ENCODE results near the gene SELENOO. TPM values are rescaled to one million over a fixed set of nuclear protein-coding genes. Genes with fewer than 3 reads are reported as not detected.
A peak's percentile ranks its signal among the peaks of the same experiment; 100 is the strongest.

SELENOO gene
- total RNA-seq, 1 experiment from 2014 or later: 19.0 TPM

GRCh38 chr22:50162391-50162956 is 38.3 kb upstream of the SELENOO start:
- H3K4me2 ChIP-seq (ENCODE audit: insufficient read depth, insufficient read length, low read length): no peak overlapping the region
- H3T11ph ChIP-seq (ENCODE audit: low read length): no peak overlapping the region
- H2BK120ac ChIP-seq (ENCODE audit: low read depth, low read length, poor library complexity, severe bottlenecking): no peak overlapping the region
- no peak overlapping the region for H3K18ac ChIP-seq (ENCODE audit: insufficient read length, low read depth, low read length)
- no peaks in the 10 kb centered on the region for H3K9me3 ChIP-seq (ENCODE audit: control insufficient read depth, low read depth, low read length)
- H4K91ac ChIP-seq (ENCODE audit: insufficient read length, low read depth, low read length): no peak overlapping the region
- H3K4ac ChIP-seq (ENCODE audit: low read depth, low read length): no peak overlapping the region
- H2AK5ac ChIP-seq (ENCODE audit: insufficient read length, low read length): no peak overlapping the region
- no peak overlapping the region for H3K56ac ChIP-seq (ENCODE audit: insufficient read length, low read depth, low read length)
- no peak overlapping the region for H3K27ac ChIP-seq (ENCODE audit: insufficient read length, low read depth, low read length)
- no peaks in the 10 kb centered on the region for H3K27me3 ChIP-seq (ENCODE audit: insufficient read depth, low read length)
- Mint-ChIP-seq H3K4me3 (no peak overlapping the region), H3K27me3 (ENCODE audit: low read depth) (peaks cover 39% of the 10 kb centered on the region), H3K4me1 (peaks cover 7 to 9% of the 10 kb centered on the region in 2 experiments), H3K36me3 (ENCODE audit: insufficient read depth in 1 of 3, low read depth in 3 of 3) (no peaks in the 10 kb centered on the region), H3K27ac (peak overlapping the region in 1 of 3 experiments; percentile 85; a peak in 2 of 7 replicates), H3K9me3 (no peaks in the 10 kb centered on the region)
- H2BK20ac ChIP-seq (ENCODE audit: low read depth, low read length, poor library complexity, severe bottlenecking): no peak overlapping the region
- no peak overlapping the region for H3K23ac ChIP-seq (ENCODE audit: insufficient read length, low read depth, low read length)
- TF ChIP-seq CTCF (conservative IDR thresholded peaks at IDR 0.05): no peak
- DNase-seq: no peak
- no peak overlapping the region for H2BK5ac ChIP-seq (ENCODE audit: insufficient read length, low read length)
- H2BK12ac ChIP-seq (ENCODE audit: insufficient read length, low read depth, low read length): no peak overlapping the region
- no peaks in the 10 kb centered on the region for H3K4me1 ChIP-seq (ENCODE audit: insufficient read depth, low read length)
- H3K79me2 ChIP-seq (ENCODE audit: insufficient read depth, low read length): no peaks in the 10 kb centered on the region
- H3K9ac ChIP-seq (ENCODE audit: extremely low read depth, insufficient read length, low read length): no peak overlapping the region
- no peaks in the 10 kb centered on the region for H3K79me1 ChIP-seq (ENCODE audit: insufficient read depth, low read depth, low read length, poor library complexity, severe bottlenecking)
- H2AFZ ChIP-seq (ENCODE audit: low read length): no peak overlapping the region
- WGBS (ENCODE audit: extremely low coverage, insufficient read length, low lambda C conversion rate): no CpG with 5 or more reads among the region's 10 CpGs
- peaks cover 2% of the 10 kb centered on the region for H4K20me1 ChIP-seq (ENCODE audit: control insufficient read depth, insufficient read depth, insufficient read length)
- no peaks in the 10 kb centered on the region for H3K23me2 ChIP-seq (ENCODE audit: insufficient read length, low read depth, low read length, poor library complexity, severe bottlenecking)
- H4K5ac ChIP-seq (ENCODE audit: insufficient read length, low read depth, low read length): no peak overlapping the region
- H3K14ac ChIP-seq (ENCODE audit: insufficient read depth, low read length): no peak overlapping the region
- no peak overlapping the region for H4K8ac ChIP-seq (replicated peaks; ENCODE audit: insufficient read length, low read depth, low read length)
- no peak overlapping the region for H2BK15ac ChIP-seq (ENCODE audit: low read depth, low read length)

Data from H9 (cell line).